ENCODE measurements around the gene DIP2A. TPM values are rescaled to one million over a fixed set of nuclear protein-coding genes. Genes with fewer than 3 reads are reported as not detected.

DIP2A gene
- total RNA-seq, 1 experiment from 2014 or later: 39.9 TPM

DNA sequence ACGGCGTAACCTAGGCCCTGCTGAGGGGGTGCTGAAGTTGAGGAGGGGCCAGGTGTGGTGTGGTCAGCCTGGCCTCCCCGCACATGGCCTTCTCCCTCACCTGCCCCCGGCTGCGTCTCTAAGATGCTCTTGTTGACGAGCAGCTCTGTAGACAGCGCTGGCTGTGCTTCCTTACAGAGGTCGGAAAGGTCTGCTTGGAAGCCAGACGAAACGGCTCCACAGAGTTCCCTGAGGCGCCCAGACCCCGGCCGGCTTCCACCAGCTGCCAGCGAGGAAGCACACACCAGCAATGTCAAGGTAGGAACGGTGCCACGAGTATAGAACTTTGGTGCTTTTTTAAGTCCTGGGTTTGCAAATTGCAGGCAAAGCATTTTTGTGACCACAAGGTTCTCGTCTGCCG, 18.8 kb upstream of the DIP2A start:
- no peaks in the 10 kb centered on the region for H3K9me3 ChIP-seq (ENCODE audit: insufficient read depth, low read depth)
- no TSS peak for BruUV-seq (replicated peaks)
- no peaks in the 10 kb centered on the region for H3K79me2 ChIP-seq (ENCODE audit: low read depth)
- no peak for DNase-seq
- no peaks in the 10 kb centered on the region for H3K9me2 ChIP-seq (ENCODE audit: insufficient read depth)
- no peaks in the 10 kb centered on the region for H3K4me1 ChIP-seq (replicated peaks; ENCODE audit: insufficient read depth)
- TF ChIP-seq, protein P1, sequence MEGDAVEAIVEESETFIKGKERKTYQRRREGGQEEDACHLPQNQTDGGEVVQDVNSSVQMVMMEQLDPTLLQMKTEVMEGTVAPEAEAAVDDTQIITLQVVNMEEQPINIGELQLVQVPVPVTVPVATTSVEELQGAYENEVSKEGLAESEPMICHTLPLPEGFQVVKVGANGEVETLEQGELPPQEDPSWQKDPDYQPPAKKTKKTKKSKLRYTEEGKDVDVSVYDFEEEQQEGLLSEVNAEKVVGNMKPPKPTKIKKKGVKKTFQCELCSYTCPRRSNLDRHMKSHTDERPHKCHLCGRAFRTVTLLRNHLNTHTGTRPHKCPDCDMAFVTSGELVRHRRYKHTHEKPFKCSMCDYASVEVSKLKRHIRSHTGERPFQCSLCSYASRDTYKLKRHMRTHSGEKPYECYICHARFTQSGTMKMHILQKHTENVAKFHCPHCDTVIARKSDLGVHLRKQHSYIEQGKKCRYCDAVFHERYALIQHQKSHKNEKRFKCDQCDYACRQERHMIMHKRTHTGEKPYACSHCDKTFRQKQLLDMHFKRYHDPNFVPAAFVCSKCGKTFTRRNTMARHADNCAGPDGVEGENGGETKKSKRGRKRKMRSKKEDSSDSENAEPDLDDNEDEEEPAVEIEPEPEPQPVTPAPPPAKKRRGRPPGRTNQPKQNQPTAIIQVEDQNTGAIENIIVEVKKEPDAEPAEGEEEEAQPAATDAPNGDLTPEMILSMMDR (conservative IDR thresholded peaks at IDR 0.05): no peak
- no peak for TF ChIP-seq EZH2 (IDR thresholded peaks at IDR 0.05; ENCODE audit: low read depth)
- no peaks in the 10 kb centered on the region for H4K20me1 ChIP-seq (ENCODE audit: insufficient read depth)
- H3F3A ChIP-seq (ENCODE audit: insufficient read depth, low read depth): no peaks in the 10 kb centered on the region
- CTCF ChIA-PET: no interaction called here
- no peaks in the 10 kb centered on the region for H3K36me3 ChIP-seq (ENCODE audit: low read depth)
- H3K4me3 ChIP-seq: no peak overlapping the region
- H2AFZ ChIP-seq: no peak overlapping the region
- no peak overlapping the region for H3K4me2 ChIP-seq
- POLR2A ChIA-PET (ENCODE audit: unreplicated experiment): no interaction called here
- H3K27ac ChIP-seq: no peak overlapping the region
- no peaks in the 10 kb centered on the region for H3K27me3 ChIP-seq (ENCODE audit: insufficient read depth, low read depth)
- intact Hi-C loops (cut with micrococcal nuclease; ENCODE audit: unreplicated experiment): no loop called here

DNA sequence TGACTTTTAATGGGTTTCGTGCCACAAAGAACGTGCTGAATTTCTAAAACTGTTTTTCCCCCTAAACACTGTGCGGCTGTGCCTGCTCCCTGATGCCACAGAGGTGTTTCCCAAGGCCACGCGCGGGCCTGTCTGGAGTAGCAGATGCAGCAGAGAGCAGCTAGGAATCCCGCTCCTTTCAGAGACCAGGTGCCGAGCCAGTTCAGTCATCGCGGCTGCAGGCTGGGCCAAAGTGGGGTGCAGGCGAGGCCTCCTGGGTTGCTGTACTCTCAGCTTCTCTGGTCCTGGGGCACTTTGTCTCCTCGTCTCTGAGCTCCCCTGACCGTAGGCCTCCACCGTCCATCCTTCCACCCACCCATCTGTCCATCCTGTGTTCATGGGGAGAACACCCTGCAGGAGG, 17.4 kb upstream of the DIP2A start:
- BruUV-seq (replicated peaks): no TSS peak
- Histone ChIP-seq H3F3A (ENCODE audit: insufficient read depth, low read depth) (no peaks in the 10 kb centered on the region), H3K27ac (no peak overlapping the region), H3K36me3 (ENCODE audit: low read depth) (no peaks in the 10 kb centered on the region), H3K4me3 (no peak overlapping the region), H3K4me2 (no peak overlapping the region), H3K9me2 (ENCODE audit: insufficient read depth) (no peaks in the 10 kb centered on the region), H4K20me1 (ENCODE audit: insufficient read depth) (no peaks in the 10 kb centered on the region), H3K79me2 (ENCODE audit: low read depth) (no peaks in the 10 kb centered on the region), H3K9me3 (ENCODE audit: insufficient read depth, low read depth) (no peaks in the 10 kb centered on the region), H3K4me1 (replicated peaks; ENCODE audit: insufficient read depth) (no peaks in the 10 kb centered on the region), H3K27me3 (ENCODE audit: insufficient read depth, low read depth) (no peaks in the 10 kb centered on the region), H2AFZ (no peak overlapping the region)
- intact Hi-C loops (cut with micrococcal nuclease; ENCODE audit: unreplicated experiment): no loop called here
- no peak for TF ChIP-seq EZH2 (IDR thresholded peaks at IDR 0.05; ENCODE audit: low read depth)
- TF ChIP-seq, protein P1 (conservative IDR thresholded peaks at IDR 0.05): no peak
- no peak for DNase-seq
- CTCF ChIA-PET: no interaction called here
- POLR2A ChIA-PET (ENCODE audit: unreplicated experiment): no interaction called here

DNA sequence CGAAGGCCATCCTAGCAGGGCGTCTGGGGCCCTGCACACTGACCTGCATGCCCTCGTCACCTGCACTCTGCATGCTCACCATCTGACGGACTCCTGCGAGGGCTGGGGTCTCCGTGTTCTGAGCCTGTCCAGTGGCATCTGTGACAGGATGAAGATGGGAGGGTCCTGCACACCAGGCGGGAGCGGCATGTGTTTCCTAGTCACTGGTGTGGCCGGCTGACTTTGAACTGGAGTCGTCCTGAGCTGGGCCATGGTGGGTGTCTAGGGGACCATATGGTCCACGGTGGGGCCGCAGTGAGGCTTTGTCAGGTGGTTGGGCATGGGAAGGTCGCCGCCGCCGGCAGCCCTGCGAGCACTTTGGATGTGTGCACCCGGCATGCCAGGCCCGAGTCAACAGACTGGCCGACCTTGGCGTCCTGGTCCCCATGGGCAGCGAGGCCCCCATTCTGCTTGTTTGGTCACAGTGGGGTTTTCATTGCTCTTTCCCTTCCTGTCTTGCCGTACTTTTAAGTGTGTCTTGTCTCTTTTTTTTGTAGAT, 16.7 kb upstream of the DIP2A start:
- no peaks in the 10 kb centered on the region for H3K79me2 ChIP-seq (ENCODE audit: low read depth)
- H3K27me3 ChIP-seq (ENCODE audit: insufficient read depth, low read depth): no peaks in the 10 kb centered on the region
- no peak for DNase-seq
- no peak for TF ChIP-seq EZH2 (IDR thresholded peaks at IDR 0.05; ENCODE audit: low read depth)
- TF ChIP-seq, protein P1 (conservative IDR thresholded peaks at IDR 0.05): no peak
- no TSS peak for BruUV-seq (replicated peaks)
- no peak overlapping the region for H3K4me2 ChIP-seq
- no peaks in the 10 kb centered on the region for H4K20me1 ChIP-seq (ENCODE audit: insufficient read depth)
- H3K9me2 ChIP-seq (ENCODE audit: insufficient read depth): no peaks in the 10 kb centered on the region
- CTCF ChIA-PET: no interaction called here
- no peaks in the 10 kb centered on the region for H3K36me3 ChIP-seq (ENCODE audit: low read depth)
- H2AFZ ChIP-seq: no peak overlapping the region
- intact Hi-C loops (cut with micrococcal nuclease; ENCODE audit: unreplicated experiment): no loop called here
- no peak overlapping the region for H3K4me3 ChIP-seq
- H3K4me1 ChIP-seq (replicated peaks; ENCODE audit: insufficient read depth): no peaks in the 10 kb centered on the region
- POLR2A ChIA-PET (ENCODE audit: unreplicated experiment): interaction anchor here (0.6 kb wide), 1 partner anchor 200 kb away, joined by 5 read pairs; no protein-coding TSS in a partner anchor
- H3F3A ChIP-seq (ENCODE audit: insufficient read depth, low read depth): no peaks in the 10 kb centered on the region
- H3K27ac ChIP-seq: no peak overlapping the region
- H3K9me3 ChIP-seq (ENCODE audit: insufficient read depth, low read depth): no peaks in the 10 kb centered on the region
